ENCODE results near the gene ZNF345.

ZNF345 gene

GRCh38 chr19:36898422-36898821, 47.7 kb downstream of the ZNF345 start:
- Histone ChIP-seq H3K27ac (ENCODE audit: low read depth, low read length, poor library complexity, severe bottlenecking) (no peak overlapping the region), H3K27me3 (ENCODE audit: insufficient read depth, low read length) (no peaks in the 10 kb centered on the region), H3K4me1 (ENCODE audit: insufficient read depth, low read length, severe bottlenecking) (no peaks in the 10 kb centered on the region), H3K79me2 (ENCODE audit: insufficient read depth, low read length) (no peaks in the 10 kb centered on the region), H3K4me3 (ENCODE audit: low read depth, low read length, poor library complexity, severe bottlenecking) (no peak overlapping the region), H3K9ac (ENCODE audit: low read length) (no peak overlapping the region), H3K4me2 (ENCODE audit: low read length) (no peak overlapping the region), H3K36me3 (ENCODE audit: insufficient read depth, low read length) (no peaks in the 10 kb centered on the region), H2AFZ (ENCODE audit: low read length) (no peak overlapping the region), H3K9me2 (ENCODE audit: low read depth, low read length) (no peaks in the 10 kb centered on the region), H3F3A (ENCODE audit: insufficient read depth, low read length) (no peaks in the 10 kb centered on the region), H3K9me3 (ENCODE audit: low read length) (peaks cover 21% of the 10 kb centered on the region; the same call in 1 of the 2 replicates), H4K20me1 (ENCODE audit: insufficient read depth, low read length) (no peaks in the 10 kb centered on the region)
- TF ChIP-seq CTCF (IDR thresholded peaks at IDR 0.05; ENCODE audit: low read length) (no peak), EZH2 (IDR thresholded peaks at IDR 0.05; ENCODE audit: borderline replicate concordance, low read length) (no peak)

- H3K36me3 ChIP-seq (ENCODE audit: insufficient read depth, low read length): no peaks in the 10 kb centered on the region
- H3K79me2 ChIP-seq (ENCODE audit: insufficient read depth, low read length): no peaks in the 10 kb centered on the region
- peaks cover 3% of the 10 kb centered on the region; the same call in 1 of the 2 replicates for H3K9me3 ChIP-seq (ENCODE audit: low read length)
- H3K9me2 ChIP-seq (ENCODE audit: low read depth, low read length): no peaks in the 10 kb centered on the region
- H3K27me3 ChIP-seq (ENCODE audit: insufficient read depth, low read length): no peaks in the 10 kb centered on the region
- H3K27ac ChIP-seq (ENCODE audit: low read depth, low read length, poor library complexity, severe bottlenecking): no peak within 1 kb of the TSS
- H3K4me2 ChIP-seq (ENCODE audit: low read length): no peak within 1 kb of the TSS
- no peak for TF ChIP-seq CTCF (IDR thresholded peaks at IDR 0.05; ENCODE audit: low read length)
- TF ChIP-seq EZH2 (IDR thresholded peaks at IDR 0.05; ENCODE audit: borderline replicate concordance, low read length): no peak
- H2AFZ ChIP-seq (ENCODE audit: low read length): no peak within 1 kb of the TSS
- no peaks in the 10 kb centered on the region for H4K20me1 ChIP-seq (ENCODE audit: insufficient read depth, low read length)
- H3K4me1 ChIP-seq (ENCODE audit: insufficient read depth, low read length, severe bottlenecking): no peaks in the 10 kb centered on the region
- H3K9ac ChIP-seq (ENCODE audit: low read length): no peak within 1 kb of the TSS
- no peaks in the 10 kb centered on the region for H3F3A ChIP-seq (ENCODE audit: insufficient read depth, low read length)
- H3K4me3 ChIP-seq (ENCODE audit: low read depth, low read length, poor library complexity, severe bottlenecking): no peak within 1 kb of the TSS
Measured at GRCh38 chr19:36915992-36916830, 65.5 kb downstream of the ZNF345 start, which contains the start of the genes ZNF568 and ZNF829. Gene ZNF568 (plus strand): TSS chr19:36916332. CDS start chr19:36922771, 6,439 bp downstream. Gene ZNF829 (minus strand): TSS chr19:36916291. CDS start chr19:36915167, 1,124 bp downstream.

GRCh38 chr19:36916991-36917390, 66.3 kb downstream of the ZNF345 start:
- Histone ChIP-seq H3K79me2 (ENCODE audit: insufficient read depth, low read length) (no peaks in the 10 kb centered on the region), H3F3A (ENCODE audit: insufficient read depth, low read length) (no peaks in the 10 kb centered on the region), H3K4me3 (ENCODE audit: low read depth, low read length, poor library complexity, severe bottlenecking) (no peak overlapping the region), H3K27me3 (ENCODE audit: insufficient read depth, low read length) (no peaks in the 10 kb centered on the region), H3K9me3 (ENCODE audit: low read length) (peaks cover 3% of the 10 kb centered on the region; the same call in 1 of the 2 replicates), H3K4me1 (ENCODE audit: insufficient read depth, low read length, severe bottlenecking) (no peaks in the 10 kb centered on the region), H3K4me2 (ENCODE audit: low read length) (no peak overlapping the region), H3K9me2 (ENCODE audit: low read depth, low read length) (no peaks in the 10 kb centered on the region), H4K20me1 (ENCODE audit: insufficient read depth, low read length) (no peaks in the 10 kb centered on the region), H3K9ac (ENCODE audit: low read length) (no peak overlapping the region), H3K36me3 (ENCODE audit: insufficient read depth, low read length) (no peaks in the 10 kb centered on the region), H3K27ac (ENCODE audit: low read depth, low read length, poor library complexity, severe bottlenecking) (no peak overlapping the region), H2AFZ (ENCODE audit: low read length) (no peak overlapping the region)
- TF ChIP-seq EZH2 (IDR thresholded peaks at IDR 0.05; ENCODE audit: borderline replicate concordance, low read length) (no peak), CTCF (IDR thresholded peaks at IDR 0.05; ENCODE audit: low read length) (no peak)
